Measurements from ENCODE around the gene ZMYM1. TPM values are rescaled to one million over a fixed set of nuclear protein-coding genes. Genes with fewer than 3 reads are reported as not detected.
"Not testable (repeated sequence)": the region's sequence is repeated elsewhere in the genome, so short reads cannot be mapped to it uniquely, and the experiment has no call there.

The ZMYM1 gene
- total RNA-seq, 2 donors from 2014 or later = 12.8 to 14.4 TPM

DNA sequence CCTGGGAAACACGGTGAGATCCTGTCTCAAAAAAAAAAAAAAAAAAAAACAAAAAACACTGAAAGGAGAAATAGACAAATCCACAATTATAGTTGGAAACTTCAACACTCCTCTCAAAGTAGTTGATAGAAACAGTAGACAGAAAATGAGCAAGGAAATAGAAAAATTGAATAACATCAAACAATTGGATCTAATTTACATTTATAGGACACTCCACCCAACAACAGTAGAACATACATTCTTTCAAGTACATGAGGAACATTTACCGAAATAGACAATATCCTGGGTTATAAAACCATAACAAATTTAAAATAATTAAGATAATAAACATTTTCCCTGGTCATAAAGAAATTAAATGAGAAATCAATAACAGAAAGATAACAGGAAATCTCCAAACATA, 14.9 kb upstream of the ZMYM1 start:
- intact Hi-C loops (cut with DNase I) = no loop called here
- DNase-seq (ENCODE audit: low spot score) = no peak

DNA sequence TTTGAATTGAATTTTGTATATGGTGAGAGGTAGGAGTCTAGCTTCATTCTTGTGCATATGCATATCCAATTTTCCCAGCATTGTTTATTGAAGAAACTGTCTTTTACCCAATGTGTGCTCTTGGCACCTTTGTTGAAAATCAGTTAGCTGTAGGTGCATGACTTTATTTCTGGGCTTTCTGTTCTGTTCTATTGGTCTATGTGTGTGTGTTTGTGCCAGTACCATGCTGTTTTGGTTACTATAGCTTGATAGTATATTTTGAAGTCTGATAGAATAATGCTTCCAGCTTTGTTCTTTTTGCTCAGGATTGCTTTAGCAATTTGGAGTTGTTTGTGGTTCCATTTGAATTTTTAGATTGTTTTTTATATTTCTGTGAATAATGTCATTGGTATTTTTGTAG, 9.4 kb upstream of the ZMYM1 start:
- intact Hi-C loops (cut with DNase I) = no loop called here
- no peak for DNase-seq (ENCODE audit: low spot score)

DNA sequence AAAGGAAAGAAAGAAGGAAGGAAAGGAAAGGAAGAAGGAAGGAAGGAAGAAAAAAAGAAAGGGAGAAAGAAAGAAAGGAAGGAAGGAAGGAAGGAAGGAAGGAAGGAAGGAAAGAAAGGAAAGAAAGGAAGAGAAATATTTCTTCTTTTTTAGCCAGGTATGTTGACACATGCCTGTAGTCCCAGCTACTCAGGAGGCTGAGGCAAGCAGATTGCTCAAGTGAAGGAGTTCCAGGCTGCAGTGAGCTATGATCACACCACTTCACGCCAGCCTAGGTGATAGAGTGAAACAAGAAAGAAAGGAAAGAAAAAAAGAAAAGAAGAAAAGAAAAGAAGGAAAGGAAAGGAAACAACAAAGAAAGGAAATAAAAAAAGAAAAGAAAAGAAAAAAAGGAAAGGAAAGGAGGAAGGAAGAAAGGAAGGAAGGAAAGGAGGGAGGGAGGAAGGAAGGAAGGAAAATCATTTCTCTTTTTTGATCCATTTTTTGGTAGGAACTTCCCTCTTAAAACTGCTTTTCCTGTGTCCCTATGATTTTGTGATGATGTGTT, 5.8 kb upstream of the ZMYM1 start:
- DNase-seq (ENCODE audit: low spot score) = no peak
- intact Hi-C loops (cut with DNase I) = no loop called here

DNA sequence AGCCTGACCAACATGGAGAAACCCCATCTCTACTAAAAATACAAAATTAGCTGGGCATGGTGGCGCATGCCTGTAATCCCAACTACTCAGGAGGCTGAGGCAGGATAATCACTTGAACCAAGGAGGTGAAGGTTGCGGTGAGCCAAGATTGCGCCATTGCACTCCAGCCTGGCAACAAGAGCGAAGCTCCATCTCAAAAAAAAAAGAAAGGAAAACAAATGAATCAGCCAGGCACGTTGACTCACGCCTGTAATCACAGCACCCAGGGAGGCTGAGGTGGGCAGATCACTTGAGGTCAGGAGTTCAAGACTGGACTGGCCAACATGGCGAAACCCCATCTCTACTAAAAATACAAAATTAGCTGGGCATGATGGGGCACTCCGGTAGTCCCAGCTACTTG, 2.8 kb upstream of the ZMYM1 start:
- DNase-seq (ENCODE audit: low spot score) = not testable (repeated sequence)

DNA sequence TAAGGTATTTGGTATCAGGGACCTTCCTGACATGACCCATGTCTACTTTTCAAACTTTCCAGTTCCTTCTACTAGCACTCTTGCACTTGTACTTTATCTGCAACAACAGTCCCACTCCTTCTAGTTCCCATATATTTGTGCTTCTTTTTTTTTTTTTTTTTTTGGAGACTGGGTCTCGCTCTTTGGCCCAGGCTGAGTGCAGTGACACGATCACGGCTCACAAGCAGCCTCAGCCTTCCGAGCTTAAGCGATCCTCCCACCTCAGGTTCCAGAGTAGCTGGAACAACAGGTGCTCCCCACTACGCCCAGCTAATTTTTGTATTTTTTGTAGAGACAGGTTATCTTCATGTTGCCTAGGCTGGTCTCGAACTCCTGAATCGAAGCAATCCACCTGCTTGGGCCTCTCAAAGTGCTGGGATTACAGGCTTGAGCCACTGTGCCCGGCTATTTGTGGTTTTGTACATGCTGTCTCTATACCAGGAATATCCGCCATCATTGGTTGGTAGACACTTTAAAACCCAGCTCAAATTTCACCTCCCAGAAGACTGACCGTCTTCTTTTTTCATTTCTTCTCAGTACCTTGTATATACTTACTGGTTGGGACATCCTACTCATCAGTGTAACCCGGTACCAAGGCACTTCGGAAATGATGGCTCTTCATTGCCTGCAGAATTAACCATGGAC, 1.1 kb downstream of the ZMYM1 start:
- DNase-seq (ENCODE audit: low spot score) = no peak
- intact Hi-C loops (cut with DNase I) = no loop called here

More for the DNA sequence above, 2.8 kb upstream of the ZMYM1 start:
- intact Hi-C loops (cut with DNase I) = not testable (repeated sequence)

- no peak for DNase-seq (ENCODE audit: low spot score)
- intact Hi-C loops (cut with DNase I) = no loop called here
Observed at GRCh38 chr1:35085421-35085820, 6.2 kb downstream of the ZMYM1 start.

DNA sequence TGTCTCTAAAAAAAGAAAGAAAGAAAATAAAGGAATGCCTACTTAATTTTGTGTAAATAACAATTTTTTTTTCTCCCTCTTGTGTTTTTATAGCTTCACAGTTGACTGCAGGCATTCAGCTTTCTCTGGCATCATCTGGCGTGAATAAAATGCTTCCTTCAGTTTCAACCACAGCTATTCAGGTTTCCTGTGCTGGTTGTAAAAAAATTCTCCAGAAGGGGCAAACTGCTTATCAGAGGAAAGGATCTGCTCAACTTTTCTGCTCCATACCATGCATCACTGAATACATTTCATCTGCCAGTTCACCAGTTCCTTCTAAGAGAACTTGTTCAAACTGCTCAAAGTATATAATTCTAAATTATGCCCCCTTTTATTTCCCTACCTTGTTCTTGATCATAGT, 18.0 kb downstream of the ZMYM1 start:
- no peak for DNase-seq (ENCODE audit: low spot score)
- intact Hi-C loops (cut with DNase I) = no loop called here

DNA sequence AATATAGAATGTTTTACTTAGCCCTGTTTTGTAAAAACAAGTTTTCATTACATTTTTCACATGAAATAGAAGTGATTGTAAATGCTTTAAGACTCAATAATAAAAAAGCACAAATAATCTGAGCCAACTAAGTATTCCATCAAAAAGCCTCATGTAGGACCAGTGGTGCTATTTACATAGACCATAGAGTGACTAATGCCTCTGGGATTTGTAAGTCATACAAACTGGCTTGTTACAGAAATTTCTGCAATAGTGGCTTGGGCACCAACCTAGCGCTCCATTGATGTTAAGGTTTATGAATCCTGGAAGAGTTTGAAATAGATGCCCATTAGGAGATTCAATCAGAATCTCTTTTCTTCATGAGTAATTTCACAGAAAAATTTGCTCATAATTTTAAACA, 31.9 kb downstream of the ZMYM1 start:
- no peak for DNase-seq (ENCODE audit: low spot score)
- intact Hi-C loops (cut with DNase I) = no loop called here

GRCh38 chr1:35112668-35113067, 33.5 kb downstream of the ZMYM1 start:
- no peak for DNase-seq (ENCODE audit: low spot score)
- intact Hi-C loops (cut with DNase I) = no loop called here

GRCh38 chr1:35115459-35116383, 36.5 kb downstream of the ZMYM1 start:
- DNase-seq (ENCODE audit: low spot score) = no peak
- intact Hi-C loops (cut with DNase I) = no loop called here

DNA sequence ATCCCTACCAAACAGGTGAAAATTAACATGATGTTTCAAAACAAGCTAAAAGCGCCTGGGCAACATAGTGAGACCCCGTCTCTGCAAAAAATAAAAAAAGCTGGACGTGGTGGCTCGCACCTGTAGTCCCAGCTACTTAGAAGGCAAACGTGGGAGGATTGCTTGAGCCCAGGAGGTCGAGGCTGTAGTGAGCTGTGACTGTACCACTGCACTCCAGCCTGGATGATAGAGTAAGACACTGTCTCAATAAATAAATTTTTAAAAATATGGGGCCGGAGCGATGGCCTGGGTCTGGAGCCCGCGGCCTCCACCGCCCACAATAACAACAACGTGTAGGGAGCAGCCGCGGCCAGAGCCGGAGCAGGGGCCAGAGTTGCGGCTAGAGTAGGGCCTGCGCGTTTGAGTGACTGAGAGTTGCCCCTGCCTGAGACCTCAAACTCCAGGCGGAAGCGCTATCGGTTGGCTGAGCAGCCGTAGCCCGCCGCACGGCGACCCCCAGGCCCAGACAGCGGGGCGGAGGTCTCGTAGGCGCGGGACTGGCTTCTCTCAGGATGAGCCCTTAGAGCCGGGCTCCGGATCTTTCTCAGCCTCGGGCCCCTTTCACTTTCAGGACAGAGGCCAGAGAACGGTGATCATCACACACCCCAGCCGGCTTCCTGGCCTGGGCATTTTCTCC, 41.4 kb downstream of the ZMYM1 start:
- intact Hi-C loops (cut with DNase I) = no loop called here
- DNase-seq (ENCODE audit: low spot score) = no peak

- intact Hi-C loops (cut with DNase I) = no loop called here
- DNase-seq (ENCODE audit: low spot score) = no peak
Observed at GRCh38 chr1:35122311-35122710, 43.1 kb downstream of the ZMYM1 start.

GRCh38 chr1:35126546-35126945, 47.4 kb downstream of the ZMYM1 start:
- no peak for DNase-seq (ENCODE audit: low spot score)
- intact Hi-C loops (cut with DNase I) = no loop called here

- intact Hi-C loops (cut with DNase I) = no loop called here
- DNase-seq (ENCODE audit: low spot score) = no peak
Observed at GRCh38 chr1:35129080-35129479, 49.9 kb downstream of the ZMYM1 start.

DNA sequence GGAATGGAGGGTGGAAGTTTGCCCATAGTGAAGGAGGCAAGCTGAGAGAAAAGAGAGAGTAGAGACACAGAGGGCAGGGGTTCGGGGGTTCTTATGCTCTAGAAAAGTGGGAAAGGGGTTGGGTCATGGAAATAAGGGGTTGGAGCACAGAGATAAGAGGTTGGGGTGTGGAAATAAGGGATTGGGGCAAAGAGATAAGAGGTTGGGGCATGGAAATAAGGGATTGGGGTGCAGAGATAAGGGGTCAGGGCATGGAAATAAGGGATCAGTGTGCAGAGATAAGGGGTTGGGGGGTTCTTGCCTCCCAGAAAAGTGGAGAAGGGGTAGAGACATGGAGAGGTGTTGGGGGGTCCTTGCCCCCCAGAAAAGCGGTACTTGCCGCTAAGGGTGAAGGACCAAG, 57.6 kb downstream of the ZMYM1 start:
- no peak for DNase-seq (ENCODE audit: low spot score)
- intact Hi-C loops (cut with DNase I) = no loop called here

DNA sequence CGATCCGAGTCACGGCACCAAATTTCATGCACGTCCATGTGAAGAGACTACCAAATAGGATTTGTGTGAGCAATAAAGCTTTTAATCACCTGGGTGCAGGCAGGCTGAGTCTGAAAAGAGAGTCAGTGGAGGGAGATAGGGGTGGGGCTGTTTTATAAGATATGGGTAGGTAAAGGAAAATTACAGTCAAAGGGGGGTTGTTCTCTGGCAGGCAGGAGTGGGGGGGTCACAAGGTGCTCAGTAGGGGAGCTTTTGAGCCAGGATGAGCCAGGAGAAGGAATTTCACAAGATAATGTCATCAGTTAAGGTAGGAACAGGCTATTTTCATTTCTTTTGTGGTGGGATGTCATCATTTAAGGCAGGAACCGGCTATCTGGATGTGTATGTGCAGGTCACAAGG, 58.4 kb downstream of the ZMYM1 start:
- DNase-seq (ENCODE audit: low spot score); intact Hi-C loops (cut with DNase I): not testable (repeated sequence)

- intact Hi-C loops (cut with DNase I); DNase-seq (ENCODE audit: low spot score): not testable (repeated sequence)
Observed at GRCh38 chr1:35142294-35142693, 63.1 kb downstream of the ZMYM1 start.

DNA sequence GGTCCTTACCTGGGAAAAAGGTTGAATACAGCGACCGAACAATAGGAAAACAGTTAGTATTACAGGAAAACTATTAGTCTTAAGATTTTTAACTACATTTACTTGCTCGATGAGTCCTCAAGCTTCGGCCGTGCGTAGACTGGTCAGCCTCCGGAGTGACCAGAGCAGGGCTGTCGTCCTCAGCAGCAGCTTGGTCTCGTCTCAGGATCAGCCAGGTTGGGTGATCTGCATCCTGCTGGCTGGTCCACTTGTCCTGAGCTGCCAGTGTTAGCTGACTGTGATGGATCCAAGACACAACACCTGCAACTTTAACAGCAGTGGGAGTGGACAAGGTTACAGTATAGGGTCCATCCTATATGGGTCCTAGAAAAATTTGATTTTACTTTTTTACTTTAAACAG, 63.5 kb downstream of the ZMYM1 start:
- intact Hi-C loops (cut with DNase I); DNase-seq (ENCODE audit: low spot score): not testable (repeated sequence)

- DNase-seq (ENCODE audit: low spot score) = no peak
Observed at GRCh38 chr1:35143737-35144508, 64.7 kb downstream of the ZMYM1 start.

More at GRCh38 chr1:35143737-35144508, 64.7 kb downstream of the ZMYM1 start:
- intact Hi-C loops (cut with DNase I) = no loop called here

Data from posterior vena cava (tissue), 2 donors.